ENCODE data around the gene DBN1.

GRCh38 chr5:177427919-177428573, 45.4 kb downstream of the DBN1 start:
- no peak for TF ChIP-seq CTCF (conservative IDR thresholded peaks at IDR 0.05; ENCODE audit: low read depth in 2 of 2)
- no peak for TF ChIP-seq EZH2 (IDR thresholded peaks at IDR 0.05; ENCODE audit: low read depth, unreplicated experiment)
- TF ChIP-seq POLR2AphosphoS5 (IDR thresholded peaks at IDR 0.05; ENCODE audit: low read depth) = no peak
- TF ChIP-seq EZH2phosphoT487 (IDR thresholded peaks at IDR 0.05; ENCODE audit: unreplicated experiment) = no peak
